ENCODE data around the gene PTPN21.
"Not testable (repeated sequence)": the region's sequence is repeated elsewhere in the genome, so short reads cannot be mapped to it uniquely, and the experiment has no call there.

Gene PTPN21

GRCh38 chr14:88541324-88541723 lies 13.5 kb downstream of the PTPN21 start:
- no peaks in the 10 kb centered on the region for H3K9me3 ChIP-seq (ENCODE audit: control insufficient read depth, low read length)

GRCh38 chr14:88535813-88536212 lies 19.0 kb downstream of the PTPN21 start:
- Histone ChIP-seq H3K27me3 (replicated peaks; ENCODE audit: control insufficient read depth, insufficient read depth, low read length, poor library complexity, severe bottlenecking) (no peaks in the 10 kb centered on the region), H3K9me3 (ENCODE audit: control insufficient read depth, low read length) (no peaks in the 10 kb centered on the region), H3K4me1 (ENCODE audit: control insufficient read depth, insufficient read depth, low read length, poor library complexity, severe bottlenecking) (no peaks in the 10 kb centered on the region), H3K4me3 (ENCODE audit: insufficient read depth, low read depth, low read length, poor library complexity, severe bottlenecking) (no peak overlapping the region), H3K27ac (ENCODE audit: insufficient read depth, low read length, poor library complexity, severe bottlenecking) (no peak overlapping the region), H3K36me3 (ENCODE audit: control insufficient read depth, insufficient read depth, low read length) (no peaks in the 10 kb centered on the region)
- DNase-seq: no peak

More at GRCh38 chr14:88541324-88541723, 13.5 kb downstream of the PTPN21 start:
- H3K36me3 ChIP-seq (ENCODE audit: control insufficient read depth, insufficient read depth, low read length): no peaks in the 10 kb centered on the region
- no peak overlapping the region for H3K27ac ChIP-seq (ENCODE audit: insufficient read depth, low read length, poor library complexity, severe bottlenecking)
- no peaks in the 10 kb centered on the region for H3K27me3 ChIP-seq (replicated peaks; ENCODE audit: control insufficient read depth, insufficient read depth, low read length, poor library complexity, severe bottlenecking)
- no peak overlapping the region for H3K4me3 ChIP-seq (ENCODE audit: insufficient read depth, low read depth, low read length, poor library complexity, severe bottlenecking)
- H3K4me1 ChIP-seq (ENCODE audit: control insufficient read depth, insufficient read depth, low read length, poor library complexity, severe bottlenecking): no peaks in the 10 kb centered on the region
- no peak for DNase-seq

- Histone ChIP-seq H3K27ac (ENCODE audit: insufficient read depth, low read length, poor library complexity, severe bottlenecking) (no peak overlapping the region), H3K27me3 (replicated peaks; ENCODE audit: control insufficient read depth, insufficient read depth, low read length, poor library complexity, severe bottlenecking) (no peaks in the 10 kb centered on the region), H3K36me3 (ENCODE audit: control insufficient read depth, insufficient read depth, low read length) (no peaks in the 10 kb centered on the region), H3K4me1 (ENCODE audit: control insufficient read depth, insufficient read depth, low read length, poor library complexity, severe bottlenecking) (no peaks in the 10 kb centered on the region), H3K4me3 (ENCODE audit: insufficient read depth, low read depth, low read length, poor library complexity, severe bottlenecking) (no peak overlapping the region), H3K9me3 (ENCODE audit: control insufficient read depth, low read length) (no peaks in the 10 kb centered on the region)
- no peak for DNase-seq
Measured at GRCh38 chr14:88535149-88535548, 19.7 kb downstream of the PTPN21 start.

- no peaks in the 10 kb centered on the region for H3K27me3 ChIP-seq (replicated peaks; ENCODE audit: control insufficient read depth, insufficient read depth, low read length, poor library complexity, severe bottlenecking)
- H3K4me1 ChIP-seq (ENCODE audit: control insufficient read depth, insufficient read depth, low read length, poor library complexity, severe bottlenecking): no peaks in the 10 kb centered on the region
- no peaks in the 10 kb centered on the region for H3K36me3 ChIP-seq (ENCODE audit: control insufficient read depth, insufficient read depth, low read length)
- H3K9me3 ChIP-seq (ENCODE audit: control insufficient read depth, low read length): peaks cover 5% of the 10 kb centered on the region
- DNase-seq: no peak
- H3K4me3 ChIP-seq (ENCODE audit: insufficient read depth, low read depth, low read length, poor library complexity, severe bottlenecking): no peak overlapping the region
- H3K27ac ChIP-seq (ENCODE audit: insufficient read depth, low read length, poor library complexity, severe bottlenecking): no peak overlapping the region
Measured at GRCh38 chr14:88533064-88533602, 21.7 kb downstream of the PTPN21 start.

GRCh38 chr14:88529889-88530288 lies 24.9 kb downstream of the PTPN21 start:
- H3K4me1 ChIP-seq (ENCODE audit: control insufficient read depth, insufficient read depth, low read length, poor library complexity, severe bottlenecking): not testable (repeated sequence)

GRCh38 chr14:88522393-88522792 lies 32.4 kb downstream of the PTPN21 start:
- no peak overlapping the region for H3K4me3 ChIP-seq (ENCODE audit: insufficient read depth, low read depth, low read length, poor library complexity, severe bottlenecking)
- H3K9me3 ChIP-seq (ENCODE audit: control insufficient read depth, low read length): no peaks in the 10 kb centered on the region
- no peaks in the 10 kb centered on the region for H3K4me1 ChIP-seq (ENCODE audit: control insufficient read depth, insufficient read depth, low read length, poor library complexity, severe bottlenecking)
- no peaks in the 10 kb centered on the region for H3K27me3 ChIP-seq (replicated peaks; ENCODE audit: control insufficient read depth, insufficient read depth, low read length, poor library complexity, severe bottlenecking)
- no peak for DNase-seq
- no peaks in the 10 kb centered on the region for H3K36me3 ChIP-seq (ENCODE audit: control insufficient read depth, insufficient read depth, low read length)
- no peak overlapping the region for H3K27ac ChIP-seq (ENCODE audit: insufficient read depth, low read length, poor library complexity, severe bottlenecking)

More at GRCh38 chr14:88529889-88530288, 24.9 kb downstream of the PTPN21 start:
- DNase-seq; H3K27me3 ChIP-seq (replicated peaks; ENCODE audit: control insufficient read depth, insufficient read depth, low read length, poor library complexity, severe bottlenecking); H3K36me3 ChIP-seq (ENCODE audit: control insufficient read depth, insufficient read depth, low read length); H3K27ac ChIP-seq (ENCODE audit: insufficient read depth, low read length, poor library complexity, severe bottlenecking); H3K9me3 ChIP-seq (ENCODE audit: control insufficient read depth, low read length); H3K4me3 ChIP-seq (ENCODE audit: insufficient read depth, low read depth, low read length, poor library complexity, severe bottlenecking): not testable (repeated sequence)

GRCh38 chr14:88521818-88522217 lies 33.0 kb downstream of the PTPN21 start:
- Histone ChIP-seq H3K4me3 (ENCODE audit: insufficient read depth, low read depth, low read length, poor library complexity, severe bottlenecking) (no peak overlapping the region), H3K9me3 (ENCODE audit: control insufficient read depth, low read length) (no peaks in the 10 kb centered on the region), H3K36me3 (ENCODE audit: control insufficient read depth, insufficient read depth, low read length) (no peaks in the 10 kb centered on the region), H3K27me3 (replicated peaks; ENCODE audit: control insufficient read depth, insufficient read depth, low read length, poor library complexity, severe bottlenecking) (no peaks in the 10 kb centered on the region), H3K4me1 (ENCODE audit: control insufficient read depth, insufficient read depth, low read length, poor library complexity, severe bottlenecking) (no peaks in the 10 kb centered on the region), H3K27ac (ENCODE audit: insufficient read depth, low read length, poor library complexity, severe bottlenecking) (no peak overlapping the region)
- no peak for DNase-seq

- no peaks in the 10 kb centered on the region for H3K27me3 ChIP-seq (replicated peaks; ENCODE audit: control insufficient read depth, insufficient read depth, low read length, poor library complexity, severe bottlenecking)
Measured at GRCh38 chr14:88519907-88520306, 34.9 kb downstream of the PTPN21 start.

GRCh38 chr14:88518592-88519512 lies 36.0 kb downstream of the PTPN21 start:
- H3K36me3 ChIP-seq (ENCODE audit: control insufficient read depth, insufficient read depth, low read length): no peaks in the 10 kb centered on the region
- H3K4me1 ChIP-seq (ENCODE audit: control insufficient read depth, insufficient read depth, low read length, poor library complexity, severe bottlenecking): no peaks in the 10 kb centered on the region
- H3K9me3 ChIP-seq (ENCODE audit: control insufficient read depth, low read length): no peaks in the 10 kb centered on the region
- no peak overlapping the region for H3K4me3 ChIP-seq (ENCODE audit: insufficient read depth, low read depth, low read length, poor library complexity, severe bottlenecking)
- H3K27ac ChIP-seq (ENCODE audit: insufficient read depth, low read length, poor library complexity, severe bottlenecking): no peak overlapping the region
- DNase-seq: no peak
- no peaks in the 10 kb centered on the region for H3K27me3 ChIP-seq (replicated peaks; ENCODE audit: control insufficient read depth, insufficient read depth, low read length, poor library complexity, severe bottlenecking)

More at GRCh38 chr14:88519907-88520306, 34.9 kb downstream of the PTPN21 start:
- no peak overlapping the region for H3K4me3 ChIP-seq (ENCODE audit: insufficient read depth, low read depth, low read length, poor library complexity, severe bottlenecking)
- no peak overlapping the region for H3K27ac ChIP-seq (ENCODE audit: insufficient read depth, low read length, poor library complexity, severe bottlenecking)
- H3K4me1 ChIP-seq (ENCODE audit: control insufficient read depth, insufficient read depth, low read length, poor library complexity, severe bottlenecking): no peaks in the 10 kb centered on the region
- H3K36me3 ChIP-seq (ENCODE audit: control insufficient read depth, insufficient read depth, low read length): no peaks in the 10 kb centered on the region
- no peak for DNase-seq
- no peaks in the 10 kb centered on the region for H3K9me3 ChIP-seq (ENCODE audit: control insufficient read depth, low read length)

GRCh38 chr14:88516861-88517357 lies 37.9 kb downstream of the PTPN21 start:
- no peaks in the 10 kb centered on the region for H3K36me3 ChIP-seq (ENCODE audit: control insufficient read depth, insufficient read depth, low read length)
- H3K27me3 ChIP-seq (replicated peaks; ENCODE audit: control insufficient read depth, insufficient read depth, low read length, poor library complexity, severe bottlenecking): peaks cover 3% of the 10 kb centered on the region
- no peak overlapping the region for H3K27ac ChIP-seq (ENCODE audit: insufficient read depth, low read length, poor library complexity, severe bottlenecking)
- H3K4me1 ChIP-seq (ENCODE audit: control insufficient read depth, insufficient read depth, low read length, poor library complexity, severe bottlenecking): no peaks in the 10 kb centered on the region
- DNase-seq: no peak
- no peaks in the 10 kb centered on the region for H3K9me3 ChIP-seq (ENCODE audit: control insufficient read depth, low read length)
- no peak overlapping the region for H3K4me3 ChIP-seq (ENCODE audit: insufficient read depth, low read depth, low read length, poor library complexity, severe bottlenecking)
